Non-pigmented ciliary epithelial cell (primary cell): ENCODE measurements around the gene DAP.
A peak's percentile ranks its signal among the peaks of the same experiment; 100 is the strongest.
"Not testable (repeated sequence)": the region's sequence is repeated elsewhere in the genome, so short reads cannot be mapped to it uniquely, and the experiment has no call there.

Experiments
- DNase-seq: peaks from one replicate; pipeline ENCODE4 v3.0.0-alpha.2; 2010; ENCODE audit warnings: low read depth

Gene DAP

GRCh38 chr5:10761185-10761932 is at the start of gene DAP:
DAP (minus strand) TSS chr5:10761234; CDS start chr5:10761068, 166 bp downstream.
- no peak for DNase-seq

GRCh38 chr5:10808347-10809226 is 47.6 kb upstream of the DAP start:
- DNase-seq = no peak

- no peak for DNase-seq
Observed at GRCh38 chr5:10801931-10802666, 41.1 kb upstream of the DAP start.

GRCh38 chr5:10800852-10801251 is 39.8 kb upstream of the DAP start:
- no peak for DNase-seq

- no peak for DNase-seq
Observed at GRCh38 chr5:10797261-10797660, 36.2 kb upstream of the DAP start.

- DNase-seq = no peak
Observed at GRCh38 chr5:10793785-10794184, 32.8 kb upstream of the DAP start.

GRCh38 chr5:10792336-10792735 is 31.3 kb upstream of the DAP start:
- DNase-seq = no peak

- no peak for DNase-seq
Observed at GRCh38 chr5:10789726-10790125, 28.7 kb upstream of the DAP start.

GRCh38 chr5:10789021-10789420 is 28.0 kb upstream of the DAP start:
- peak; percentile 83 for DNase-seq

- no peak for DNase-seq
Observed at GRCh38 chr5:10788358-10788757, 27.3 kb upstream of the DAP start.

- no peak for DNase-seq
Observed at GRCh38 chr5:10786835-10787234, 25.8 kb upstream of the DAP start.

GRCh38 chr5:10780208-10780607 is 19.2 kb upstream of the DAP start:
- not testable (repeated sequence) for DNase-seq

GRCh38 chr5:10779592-10779991 is 18.6 kb upstream of the DAP start:
- no peak for DNase-seq

GRCh38 chr5:10778179-10778910 is 17.3 kb upstream of the DAP start:
- no peak for DNase-seq

- no peak for DNase-seq
Observed at GRCh38 chr5:10775646-10776045, 14.6 kb upstream of the DAP start.

GRCh38 chr5:10772901-10773585 is 12.0 kb upstream of the DAP start:
- no peak for DNase-seq

- DNase-seq = no peak
Observed at GRCh38 chr5:10768328-10768899, 7.4 kb upstream of the DAP start.

- DNase-seq = no peak
Observed at GRCh38 chr5:10762776-10763500, 1.9 kb upstream of the DAP start.

GRCh38 chr5:10761933-10762775 is 1.1 kb upstream of the DAP start:
- DNase-seq = no peak

- DNase-seq = no peak
Observed at GRCh38 chr5:10760921-10761184, 181 bp downstream of the DAP start.
